K562 (cell line): ENCODE results near the gene HPCAL1. TPM values are rescaled to one million over a fixed set of nuclear protein-coding genes. Genes with fewer than 3 reads are reported as not detected.

ENCODE experiments used
- ATAC-seq: fragments of 200-7000 bp; cut with Tn5 transposase; 3 replicates; pipeline ENCODE4 v1.9.1; 2020; ENCODE audit warnings: moderate library complexity
- BruUV-seq: library from RNA; stranded (reverse); fragments of 400-500 nt; replicated peaks from 2 replicates; lab custom pipeline; 2021; lab: Mats Ljungman, UMichigan
- CTCF ChIA-PET: fragments of 300-600 bp; formaldehyde crosslinking; extraction: SDS; loops from one replicate; lab custom pipeline; 2021; ENCODE audit warnings: low intra/inter-chr PET ratio; lab: Yijun Ruan, JAX
- POLR2A ChIA-PET: fragments of 300-600, 350-650 bp; sonication (Branson Sonifier 250); formaldehyde crosslinking; extraction: SDS; loops from one replicate; lab custom pipeline; 2021; ENCODE audit warnings: antibody characterized with exemption, inconsistent platforms; lab: Yijun Ruan, JAX
- DNase-seq, 4 experiments: peaks; one replicate each; pipeline versions ENCODE4 v3.0.0 to v3.0.0-alpha.2; 2011 to 2018; ENCODE audit warnings: low spot score in 3 of 4, mixed read lengths in 3 of 4; ENCODE audit errors: extremely low read depth in 1 of 4
- FAIRE-seq: peaks from 2 replicates; lab custom pipeline; 2011; peaks lifted over from hg19 to GRCh38; lab: Jason Lieb, UNC
- H2AFZ ChIP-seq: 2 replicates; pipeline ENCODE4 v1.6.0; 2011; ENCODE audit warnings: low read depth, low read length, control low read depth, inconsistent platforms
- H3K27ac ChIP-seq: fragments of 200-600 bp; 3 replicates; pipeline ENCODE4 v1.8.0; 2011; ENCODE audit warnings: low read depth, mild to moderate bottlenecking, control low read depth, inconsistent platforms, low read length, moderate library complexity, mixed read lengths; ENCODE audit errors: extremely low read depth
- H3K27me3 ChIP-seq, 2 experiments: fragments of 300-600 bp in 1 of 2; 2 replicates in 1 of 2; 3 replicates in 1 of 2; pipeline versions ENCODE4 v1.6.0 to v1.8.0; 2011; ENCODE audit warnings: inconsistent platforms in 2 of 2, low read length in 2 of 2, mild to moderate bottlenecking in 1 of 2, mixed read lengths in 1 of 2, moderate library complexity in 1 of 2; ENCODE audit not compliant: control insufficient read depth in 2 of 2, insufficient read depth in 2 of 2
- H3K36me3 ChIP-seq: fragments of 300-600 bp; 3 replicates; pipeline ENCODE4 v1.8.0; 2011; ENCODE audit warnings: mild to moderate bottlenecking, low read length, inconsistent platforms; ENCODE audit not compliant: control insufficient read depth, insufficient read depth
- H3K4me1 ChIP-seq, 2 experiments: fragments of 200-600 bp in 1 of 2; replicated peaks in 1 of 2; 2 replicates in 1 of 2; 3 replicates in 1 of 2; pipeline versions ENCODE4 v1.5.1 to v1.8.0; 2011; ENCODE audit warnings: inconsistent platforms in 2 of 2, low read length in 2 of 2, mild to moderate bottlenecking in 1 of 2, mixed read lengths in 1 of 2, moderate library complexity in 1 of 2; ENCODE audit not compliant: control insufficient read depth in 2 of 2, insufficient read depth in 2 of 2
- H3K4me2 ChIP-seq: 2 replicates; pipeline ENCODE4 v1.6.1; 2011; ENCODE audit warnings: low read length, control low read depth, inconsistent platforms, mixed read lengths; ENCODE audit not compliant: insufficient read depth
- H3K4me3 ChIP-seq: fragments of 200-600 bp; sonication (generic), shearing (Covaris generic); 2 replicates; pipeline ENCODE4 v1.5.1; 2016; ENCODE audit warnings: control low read depth, inconsistent platforms
- H3K79me2 ChIP-seq: fragments of 200-600 bp; 3 replicates; pipeline ENCODE4 v1.8.0; 2011; ENCODE audit warnings: low read length, inconsistent platforms; ENCODE audit not compliant: control insufficient read depth, insufficient read depth
- H3K9ac ChIP-seq, 2 experiments: 2 replicates each; pipeline versions ENCODE4 v1.6.0 to v1.6.1; 2011; ENCODE audit warnings: low read depth in 2 of 2, low read length in 2 of 2, control low read depth in 1 of 2, inconsistent platforms in 1 of 2, mild to moderate bottlenecking in 1 of 2, mixed read lengths in 1 of 2; ENCODE audit not compliant: insufficient read depth in 1 of 2
- H3K9me1 ChIP-seq: one replicate; pipeline ENCODE4 v1.6.0; 2011; ENCODE audit warnings: inconsistent platforms, mild to moderate bottlenecking, low read length, moderate library complexity; ENCODE audit not compliant: control insufficient read depth, insufficient read depth
- H3K9me3 ChIP-seq: replicated peaks from 2 replicates; pipeline ENCODE4 v1.5.1; 2011; ENCODE audit warnings: low read depth, low read length, inconsistent platforms; ENCODE audit not compliant: control insufficient read depth, insufficient read depth
- H4K20me1 ChIP-seq: replicated peaks from 2 replicates; pipeline ENCODE4 v1.6.1; 2011; ENCODE audit warnings: low read length, inconsistent platforms, mixed read lengths; ENCODE audit not compliant: control insufficient read depth, insufficient read depth
- BMI1 ChIP-seq: fragments of 150-350 bp; IDR thresholded peaks from 2 replicates; pipeline ENCODE4 v1.6.1; 2014; ENCODE audit warnings: low read length
- CBFA2T2 ChIP-seq: fragments of 450-650 bp; conservative IDR thresholded peaks from 2 replicates; pipeline ENCODE4 v1.6.1; 2017; ENCODE audit warnings: mild to moderate bottlenecking
- ELF1 ChIP-seq: fragments of 200-800 bp; sonication (Bioruptor generic); IDR thresholded peaks from 2 replicates; pipeline ENCODE4 v1.6.1; 2016; ENCODE audit warnings: missing genetic modification characterization, missing compliant biosample characterization
- HNRNPK ChIP-seq: fragments of 200-400 bp; formaldehyde crosslinking; IDR thresholded peaks from one replicate; pipeline ENCODE4 v1.6.1; 2018; ENCODE audit warnings: mild to moderate bottlenecking, low read depth, low read length; ENCODE audit not compliant: poor library complexity, severe bottlenecking
- KDM4B ChIP-seq, 2 experiments: fragments of 450-650 bp in 1 of 2; sonication (generic) in 1 of 2; IDR thresholded peaks; 2 replicates each; pipeline ENCODE4 v1.6.1; 2016 to 2017; ENCODE audit warnings: borderline replicate concordance in 2 of 2, antibody characterized with exemption in 1 of 2, low read depth in 1 of 2, mild to moderate bottlenecking in 1 of 2
- KHSRP ChIP-seq: fragments of 450-650 bp; IDR thresholded peaks from 2 replicates; pipeline ENCODE4 v1.6.1; 2017
- STAG1 ChIP-seq: sonication (generic); formaldehyde crosslinking; IDR thresholded peaks from 2 replicates; pipeline ENCODE4 v1.5.0; 2020; ENCODE audit warnings: missing genetic modification reagents, borderline replicate concordance
- STAT5A ChIP-seq: IDR thresholded peaks from 2 replicates; pipeline ENCODE4 v1.6.1; 2012; ENCODE audit warnings: low read length, inconsistent platforms, borderline replicate concordance
- WGBS: fragments of 100-300 bp; shearing (Covaris generic); methylation state at CpG from one replicate; pipeline ENCODE4 v1.1.6; 2016; ENCODE audit warnings: low coverage, mixed read lengths; ENCODE audit not compliant: insufficient coverage; ENCODE audit errors: missing lambda C conversion rate; 5-methylcytosine and 5-hydroxymethylcytosine counted together
- in situ Hi-C: fragments of 300-500 bp; cut with MboI; formaldehyde crosslinking; loops from 4 replicates; pipeline ENCODE4 v1.15.0; 2018; ENCODE audit warnings: inconsistent platforms, mixed read lengths
- intact Hi-C: fragments of 100-400 bp; cut with micrococcal nuclease; formaldehyde crosslinking; loops from 2 replicates; pipeline ENCODE4 v1.14.2; 2022
- polyA plus RNA-seq, 8 experiments: library from polyadenylated mRNA; depleted of rRNA in 4 of 8; stranded (reverse) in 5 of 8; unstranded in 3 of 8; fragments of >200 nt; fragmentation: Nextera tagmentation in 2 of 8; fragmentation: Illumina TruSeq in 1 of 8; extraction: Ambion mirVana in 2 of 8; extraction: Trizol in 1 of 8; gene quantifications; 2 replicates each; pipeline versions ENCODE4 v1.2.1 to v1.2.3, GENCODE V29; 2011 to 2014; ENCODE audit warnings: inconsistent platforms in 1 of 8, missing spikeins in 1 of 8
- total RNA-seq, 7 experiments: library from RNA; depleted of rRNA in 6 of 7; stranded (reverse); fragments of >200 nt in 6 of 7; fragmentation: Illumina TruSeq in 2 of 7; extraction: Trizol in 2 of 7; gene quantifications; 2 replicates each; pipeline versions ENCODE4 v1.2.1 to v1.2.3, GENCODE V29; 2011 to 2021; ENCODE audit warnings: low replicate concordance in 1 of 7
- TF ChIP-seq, protein P1 (sequence below): fragments of 450-650 bp; IDR thresholded peaks from 2 replicates; pipeline ENCODE4 v1.6.1; 2016
- TF ChIP-seq, protein P2 (sequence below): fragments of 250-450 bp; sonication (Bioruptor Pico); IDR thresholded peaks from 2 replicates; pipeline ENCODE4 v1.5.0; 2020; ENCODE audit warnings: mild to moderate bottlenecking, borderline replicate concordance
- TF ChIP-seq, protein P3 (sequence below): fragments of 200-800 bp; sonication (Bioruptor generic); IDR thresholded peaks from 2 replicates; pipeline ENCODE4 v1.6.1; 2016; ENCODE audit warnings: missing genetic modification characterization, missing compliant biosample characterization

The HPCAL1 gene
- total and polyA plus RNA-seq, 9 of the 15 experiments (the other 6 are each of a cell fraction or from before 2014, with no cell fraction given) = 2.7 to 65.5 (median 23.9) TPM

DNA sequence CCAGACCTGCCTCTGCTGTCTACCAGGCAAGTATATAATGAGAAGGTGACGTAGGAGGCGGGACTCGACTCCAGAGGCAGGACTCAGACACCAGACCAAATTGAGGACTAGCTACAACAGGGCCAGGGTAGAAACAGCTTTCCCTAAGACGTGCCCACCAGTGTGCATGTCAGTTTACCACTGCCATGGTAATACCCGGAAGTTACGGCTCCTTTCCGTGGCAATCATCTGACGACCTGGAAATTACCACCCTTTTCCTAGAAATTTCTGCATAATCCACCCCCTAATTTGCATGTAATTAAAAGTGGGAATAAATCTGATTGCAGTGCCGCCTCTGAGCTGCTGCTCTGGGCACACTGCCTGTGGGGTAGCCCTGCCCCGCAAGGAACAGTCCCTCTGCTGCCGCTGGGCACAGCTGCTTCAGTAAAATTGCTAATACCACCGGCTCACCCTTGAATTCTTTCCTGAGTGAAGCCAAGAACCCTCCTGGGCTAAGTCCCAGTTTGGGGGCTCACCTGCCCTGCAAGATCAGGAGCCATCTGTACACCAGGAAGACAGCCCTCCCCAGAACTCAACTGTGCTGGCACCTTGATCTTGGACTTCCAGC lies 86.4 kb downstream of the HPCAL1 start:
- Histone ChIP-seq H3K4me3 (no peak overlapping the region), H3K27me3 (no peaks in the 10 kb centered on the region), H3K36me3 (no peaks in the 10 kb centered on the region), H4K20me1 (peaks cover 68% of the 10 kb centered on the region), H3K4me1 (peaks cover 40 to 45% of the 10 kb centered on the region in 2 experiments)
- in situ Hi-C loops (no loop called here), intact Hi-C loops (no loop called here)
- ChIA-PET POLR2A (interaction anchor here (1.1 kb wide), 2 partner anchors 20 to 60 kb away, joined by 3 to 5 read pairs; no protein-coding TSS in a partner anchor), CTCF (no interaction called here)
- WGBS = 59% methylated on average over 12 of the region's 12 CpGs
- no TSS peak for BruUV-seq
- FAIRE-seq = peak; percentile 26
- ATAC-seq = no peak
- TF ChIP-seq, protein P1, sequence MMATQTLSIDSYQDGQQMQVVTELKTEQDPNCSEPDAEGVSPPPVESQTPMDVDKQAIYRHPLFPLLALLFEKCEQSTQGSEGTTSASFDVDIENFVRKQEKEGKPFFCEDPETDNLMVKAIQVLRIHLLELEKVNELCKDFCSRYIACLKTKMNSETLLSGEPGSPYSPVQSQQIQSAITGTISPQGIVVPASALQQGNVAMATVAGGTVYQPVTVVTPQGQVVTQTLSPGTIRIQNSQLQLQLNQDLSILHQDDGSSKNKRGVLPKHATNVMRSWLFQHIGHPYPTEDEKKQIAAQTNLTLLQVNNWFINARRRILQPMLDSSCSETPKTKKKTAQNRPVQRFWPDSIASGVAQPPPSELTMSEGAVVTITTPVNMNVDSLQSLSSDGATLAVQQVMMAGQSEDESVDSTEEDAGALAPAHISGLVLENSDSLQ = peak; percentile 68; the same call in 1 of the 2 replicates
- TF ChIP-seq, protein P2, sequence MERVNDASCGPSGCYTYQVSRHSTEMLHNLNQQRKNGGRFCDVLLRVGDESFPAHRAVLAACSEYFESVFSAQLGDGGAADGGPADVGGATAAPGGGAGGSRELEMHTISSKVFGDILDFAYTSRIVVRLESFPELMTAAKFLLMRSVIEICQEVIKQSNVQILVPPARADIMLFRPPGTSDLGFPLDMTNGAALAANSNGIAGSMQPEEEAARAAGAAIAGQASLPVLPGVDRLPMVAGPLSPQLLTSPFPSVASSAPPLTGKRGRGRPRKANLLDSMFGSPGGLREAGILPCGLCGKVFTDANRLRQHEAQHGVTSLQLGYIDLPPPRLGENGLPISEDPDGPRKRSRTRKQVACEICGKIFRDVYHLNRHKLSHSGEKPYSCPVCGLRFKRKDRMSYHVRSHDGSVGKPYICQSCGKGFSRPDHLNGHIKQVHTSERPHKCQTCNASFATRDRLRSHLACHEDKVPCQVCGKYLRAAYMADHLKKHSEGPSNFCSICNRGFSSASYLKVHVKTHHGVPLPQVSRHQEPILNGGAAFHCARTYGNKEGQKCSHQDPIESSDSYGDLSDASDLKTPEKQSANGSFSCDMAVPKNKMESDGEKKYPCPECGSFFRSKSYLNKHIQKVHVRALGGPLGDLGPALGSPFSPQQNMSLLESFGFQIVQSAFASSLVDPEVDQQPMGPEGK = no peak
- TF ChIP-seq ELF1 (tag) = peak; percentile 39; the same call in 1 of the 2 replicates
- 0 out of 2 replicates have a peak, but pooled peaks have one; percentile 13 for TF ChIP-seq STAT5A
- TF ChIP-seq, protein P3, sequence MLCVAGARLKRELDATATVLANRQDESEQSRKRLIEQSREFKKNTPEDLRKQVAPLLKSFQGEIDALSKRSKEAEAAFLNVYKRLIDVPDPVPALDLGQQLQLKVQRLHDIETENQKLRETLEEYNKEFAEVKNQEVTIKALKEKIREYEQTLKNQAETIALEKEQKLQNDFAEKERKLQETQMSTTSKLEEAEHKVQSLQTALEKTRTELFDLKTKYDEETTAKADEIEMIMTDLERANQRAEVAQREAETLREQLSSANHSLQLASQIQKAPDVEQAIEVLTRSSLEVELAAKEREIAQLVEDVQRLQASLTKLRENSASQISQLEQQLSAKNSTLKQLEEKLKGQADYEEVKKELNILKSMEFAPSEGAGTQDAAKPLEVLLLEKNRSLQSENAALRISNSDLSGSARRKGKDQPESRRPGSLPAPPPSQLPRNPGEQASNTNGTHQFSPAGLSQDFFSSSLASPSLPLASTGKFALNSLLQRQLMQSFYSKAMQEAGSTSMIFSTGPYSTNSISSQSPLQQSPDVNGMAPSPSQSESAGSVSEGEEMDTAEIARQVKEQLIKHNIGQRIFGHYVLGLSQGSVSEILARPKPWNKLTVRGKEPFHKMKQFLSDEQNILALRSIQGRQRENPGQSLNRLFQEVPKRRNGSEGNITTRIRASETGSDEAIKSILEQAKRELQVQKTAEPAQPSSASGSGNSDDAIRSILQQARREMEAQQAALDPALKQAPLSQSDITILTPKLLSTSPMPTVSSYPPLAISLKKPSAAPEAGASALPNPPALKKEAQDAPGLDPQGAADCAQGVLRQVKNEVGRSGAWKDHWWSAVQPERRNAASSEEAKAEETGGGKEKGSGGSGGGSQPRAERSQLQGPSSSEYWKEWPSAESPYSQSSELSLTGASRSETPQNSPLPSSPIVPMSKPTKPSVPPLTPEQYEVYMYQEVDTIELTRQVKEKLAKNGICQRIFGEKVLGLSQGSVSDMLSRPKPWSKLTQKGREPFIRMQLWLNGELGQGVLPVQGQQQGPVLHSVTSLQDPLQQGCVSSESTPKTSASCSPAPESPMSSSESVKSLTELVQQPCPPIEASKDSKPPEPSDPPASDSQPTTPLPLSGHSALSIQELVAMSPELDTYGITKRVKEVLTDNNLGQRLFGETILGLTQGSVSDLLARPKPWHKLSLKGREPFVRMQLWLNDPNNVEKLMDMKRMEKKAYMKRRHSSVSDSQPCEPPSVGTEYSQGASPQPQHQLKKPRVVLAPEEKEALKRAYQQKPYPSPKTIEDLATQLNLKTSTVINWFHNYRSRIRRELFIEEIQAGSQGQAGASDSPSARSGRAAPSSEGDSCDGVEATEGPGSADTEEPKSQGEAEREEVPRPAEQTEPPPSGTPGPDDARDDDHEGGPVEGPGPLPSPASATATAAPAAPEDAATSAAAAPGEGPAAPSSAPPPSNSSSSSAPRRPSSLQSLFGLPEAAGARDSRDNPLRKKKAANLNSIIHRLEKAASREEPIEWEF (CRISPR knock-in tag) = no peak
- TF ChIP-seq KHSRP = no peak
- TF ChIP-seq HNRNPK = no peak
- TF ChIP-seq BMI1 = no peak
- TF ChIP-seq CBFA2T2 = no peak
- TF ChIP-seq STAG1 (CRISPR knock-in tag) = no peak
- TF ChIP-seq KDM4B (IDR thresholded peaks at IDR 0.05; ENCODE audit: borderline replicate concordance in 2 of 2, low read depth in 1 of 2) = no peak
- TF ChIP-seq, all 486 proteins: peak for 3
- Histone ChIP-seq H3K9me3 (no peaks in the 10 kb centered on the region), H3K79me2 (peaks cover 56% of the 10 kb centered on the region), H2AFZ (no peak overlapping the region), H3K27ac (no peak overlapping the region), H3K9me1 (no peaks in the 10 kb centered on the region), H3K9ac (peak overlapping the region in 1 of 2 experiments; percentile 65; a peak in 1 of 4 replicates), H3K4me2 (no peak overlapping the region)
- DNase-seq = no peak
